Suprapubic skin (tissue), 4 donors: ENCODE data around the gene CACNA2D3.

Experiments
- CTCF ChIP-seq, 2 donors: fragments of 200-600 bp in 1 of 2; fragments of 450-650 bp in 1 of 2; sonication (generic) in 1 of 2; IDR thresholded peaks; one replicate each; pipeline ENCODE4 v1.5.1; 2016 to 2019; ENCODE audit warnings: antibody characterized with exemption in 2 of 2, mild to moderate bottlenecking in 1 of 2, moderate library complexity in 1 of 2
- EP300 ChIP-seq: sonication (generic); formaldehyde crosslinking; IDR thresholded peaks from one replicate; pipeline ENCODE4 v1.6.1; 2017; ENCODE audit warnings: antibody characterized with exemption
- POLR2A ChIP-seq, 2 donors: fragments of 450-650 bp; IDR thresholded peaks; one replicate each; pipeline ENCODE4 v1.6.1; 2017; ENCODE audit warnings: antibody characterized with exemption in 2 of 2, mild to moderate bottlenecking in 2 of 2, moderate library complexity in 2 of 2
- POLR2AphosphoS5 ChIP-seq, 3 donors: sonication (generic); formaldehyde crosslinking; IDR thresholded peaks; one replicate each; pipeline ENCODE4 v1.6.1; 2017; ENCODE audit warnings: antibody characterized with exemption in 3 of 3

- no peak for TF ChIP-seq EP300
- no peak for TF ChIP-seq CTCF (IDR thresholded peaks at IDR 0.05)
- TF ChIP-seq POLR2AphosphoS5 (IDR thresholded peaks at IDR 0.05), result no peak
- TF ChIP-seq POLR2A (IDR thresholded peaks at IDR 0.05), result no peak
These were observed 559.4 kb downstream of the CACNA2D3 start for GRCh38 chr3:54681706-54682105.
